Nephron progenitor cell (in vitro differentiated cells): ENCODE data around the gene PLK5.

ENCODE experiments used
- DNase-seq: peaks from one replicate; pipeline ENCODE4 v3.0.0; 2021
- H3K27ac Mint-ChIP-seq: 2 replicates; pipeline ENCODE4 v1.8.0; 2021; ENCODE audit warnings: mild to moderate bottlenecking, moderate library complexity, mixed read lengths
- H3K27me3 Mint-ChIP-seq: 2 replicates; pipeline ENCODE4 v1.8.0; 2021; ENCODE audit warnings: mild to moderate bottlenecking, low read depth, mixed read lengths; ENCODE audit not compliant: poor library complexity
- H3K36me3 Mint-ChIP-seq: 2 replicates; pipeline ENCODE4 v1.8.0; 2021; ENCODE audit warnings: low read depth, mixed read lengths
- H3K4me1 Mint-ChIP-seq: 2 replicates; pipeline ENCODE4 v1.8.0; 2021; ENCODE audit warnings: mixed read lengths
- H3K4me3 Mint-ChIP-seq: 2 replicates; pipeline ENCODE4 v1.8.0; 2021; ENCODE audit warnings: mild to moderate bottlenecking, moderate library complexity, mixed read lengths
- H3K9me3 Mint-ChIP-seq: 2 replicates; pipeline ENCODE4 v1.8.0; 2021; ENCODE audit warnings: mild to moderate bottlenecking, moderate library complexity, mixed read lengths
- TF ChIP-seq, protein P1 (sequence below): fragments of 200-600 bp; sonication (generic); IDR thresholded peaks from 2 replicates; pipeline ENCODE4 v1.5.0; 2021; ENCODE audit warnings: antibody characterized with exemption

PLK5 gene

GRCh38 chr19:1580957-1581356 is 57.1 kb downstream of the PLK5 start:
- Mint-ChIP-seq H3K27ac (peak overlapping the region; percentile 81), H3K4me3 (no peak overlapping the region), H3K36me3 (peaks cover 62% of the 10 kb centered on the region), H3K9me3 (no peaks in the 10 kb centered on the region), H3K4me1 (no peaks in the 10 kb centered on the region), H3K27me3 (no peaks in the 10 kb centered on the region)
- DNase-seq = no peak
- TF ChIP-seq, protein P1, sequence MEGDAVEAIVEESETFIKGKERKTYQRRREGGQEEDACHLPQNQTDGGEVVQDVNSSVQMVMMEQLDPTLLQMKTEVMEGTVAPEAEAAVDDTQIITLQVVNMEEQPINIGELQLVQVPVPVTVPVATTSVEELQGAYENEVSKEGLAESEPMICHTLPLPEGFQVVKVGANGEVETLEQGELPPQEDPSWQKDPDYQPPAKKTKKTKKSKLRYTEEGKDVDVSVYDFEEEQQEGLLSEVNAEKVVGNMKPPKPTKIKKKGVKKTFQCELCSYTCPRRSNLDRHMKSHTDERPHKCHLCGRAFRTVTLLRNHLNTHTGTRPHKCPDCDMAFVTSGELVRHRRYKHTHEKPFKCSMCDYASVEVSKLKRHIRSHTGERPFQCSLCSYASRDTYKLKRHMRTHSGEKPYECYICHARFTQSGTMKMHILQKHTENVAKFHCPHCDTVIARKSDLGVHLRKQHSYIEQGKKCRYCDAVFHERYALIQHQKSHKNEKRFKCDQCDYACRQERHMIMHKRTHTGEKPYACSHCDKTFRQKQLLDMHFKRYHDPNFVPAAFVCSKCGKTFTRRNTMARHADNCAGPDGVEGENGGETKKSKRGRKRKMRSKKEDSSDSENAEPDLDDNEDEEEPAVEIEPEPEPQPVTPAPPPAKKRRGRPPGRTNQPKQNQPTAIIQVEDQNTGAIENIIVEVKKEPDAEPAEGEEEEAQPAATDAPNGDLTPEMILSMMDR = no peak

DNA sequence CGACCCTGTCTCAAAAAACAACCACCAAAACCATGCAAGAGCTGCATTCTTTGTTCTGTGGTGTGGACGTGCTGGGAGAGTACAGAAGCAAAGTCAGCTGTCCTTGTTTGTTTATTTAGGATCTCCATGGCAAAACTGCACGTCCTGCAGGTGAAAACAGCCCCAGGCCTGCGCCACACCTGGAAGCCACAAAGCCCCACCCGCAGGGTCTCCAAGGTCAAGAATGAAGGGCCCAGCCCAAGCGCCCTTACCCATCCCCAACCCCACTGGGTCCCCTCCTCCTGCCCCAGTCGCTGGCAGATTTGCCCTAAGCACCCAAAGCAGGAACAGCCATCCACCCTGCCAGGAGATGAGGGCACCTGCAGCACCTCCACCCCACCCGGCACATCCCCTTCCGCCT is 58.3 kb downstream of the PLK5 start:
- Mint-ChIP-seq H3K4me3 (no peak overlapping the region), H3K4me1 (no peaks in the 10 kb centered on the region), H3K27ac (no peak overlapping the region), H3K27me3 (no peaks in the 10 kb centered on the region), H3K9me3 (no peaks in the 10 kb centered on the region), H3K36me3 (peaks cover 69% of the 10 kb centered on the region)
- DNase-seq = no peak
- TF ChIP-seq, protein P1 = no peak

DNA sequence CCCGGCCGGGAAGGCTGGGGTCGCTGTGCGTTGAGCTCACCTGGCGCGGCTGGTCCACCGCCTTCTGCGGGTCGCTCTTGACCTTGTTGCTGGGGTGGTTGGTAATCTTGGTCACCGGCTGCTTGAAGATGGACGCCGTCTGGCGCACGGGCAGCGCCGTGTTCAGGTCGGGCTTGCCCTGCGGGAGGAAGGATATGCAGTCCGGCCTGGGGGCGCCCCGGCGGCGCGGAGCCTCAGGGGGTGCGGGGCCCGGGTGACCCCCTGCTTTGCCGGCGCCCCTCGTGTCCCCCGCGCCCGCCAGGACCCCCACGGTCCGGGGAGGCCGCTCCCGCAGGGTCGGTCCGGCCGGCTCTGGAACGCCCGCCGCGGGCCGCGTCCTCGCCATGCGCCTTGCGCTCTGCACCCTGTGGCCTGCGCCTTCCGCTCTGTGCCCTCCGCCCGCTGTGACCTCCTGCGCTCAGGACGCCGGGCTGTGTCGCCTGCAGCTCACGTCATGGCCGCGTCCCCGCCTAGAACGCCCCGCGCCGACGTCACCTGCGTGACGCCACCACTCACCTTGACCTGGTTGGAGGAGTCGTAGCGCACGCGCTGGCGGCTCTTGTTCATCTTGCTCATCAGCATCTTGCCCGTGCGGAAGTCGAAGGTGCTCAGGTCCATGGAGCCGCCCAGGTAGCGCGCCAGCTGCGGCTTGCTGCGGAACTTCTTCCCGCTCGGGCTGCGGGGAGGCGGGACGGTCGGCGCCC is 60.8 kb downstream of the PLK5 start:
- no peak overlapping the region for H3K4me3 Mint-ChIP-seq
- peaks cover 2% of the 10 kb centered on the region for H3K27me3 Mint-ChIP-seq
- peaks cover 11% of the 10 kb centered on the region for H3K4me1 Mint-ChIP-seq
- peaks cover 75% of the 10 kb centered on the region for H3K36me3 Mint-ChIP-seq
- no peak overlapping the region for H3K27ac Mint-ChIP-seq
- no peaks in the 10 kb centered on the region for H3K9me3 Mint-ChIP-seq
- TF ChIP-seq, protein P1 = no peak
- DNase-seq = no peak

GRCh38 chr19:1585243-1585580 is 61.3 kb downstream of the PLK5 start:
- H3K27me3 Mint-ChIP-seq = peaks cover 3% of the 10 kb centered on the region
- peak overlapping the region; percentile 19 for H3K27ac Mint-ChIP-seq
- TF ChIP-seq, protein P1 = no peak
- no peak overlapping the region for H3K4me3 Mint-ChIP-seq
- peaks cover 69% of the 10 kb centered on the region for H3K36me3 Mint-ChIP-seq
- no peak for DNase-seq
- H3K9me3 Mint-ChIP-seq = no peaks in the 10 kb centered on the region
- H3K4me1 Mint-ChIP-seq = peaks cover 15% of the 10 kb centered on the region
